Mesenteric fat pad (tissue), 1 donor: Measurements from ENCODE around the gene NSF. TPM values are rescaled to one million over a fixed set of nuclear protein-coding genes. Genes with fewer than 3 reads are reported as not detected.
"Not testable (repeated sequence)": the region's sequence is repeated elsewhere in the genome, so short reads cannot be mapped to it uniquely, and the experiment has no call there.

Source experiments
- DNase-seq: peaks from one replicate; pipeline ENCODE4 v3.0.0-alpha.2; 2020; ENCODE audit warnings: low spot score
- long read RNA-seq: library from polyadenylated mRNA; unstranded; transcript quantifications from one replicate; pipeline ENCODE4 v2.0.0, GENCODE V29; 2020
- total RNA-seq: library from RNA; stranded (reverse); fragmentation: NEBNext Ultra II Directional; extraction: Animal tissue kit (Norgen Biotek cat#: 25700); gene quantifications from one replicate; pipeline ENCODE4 v1.2.1, GENCODE V29; 2021
- donor health status: DM: yes; HTN: yes; CAD: no.

Gene NSF
- total RNA-seq: 48.8 TPM
- long read RNA-seq, transcript NSF-201 (21 exons, 3,983 nt): major isoform, 12 of 25 reads
- long read RNA-seq, partial matches to known transcripts: 5 of 25 reads
- long read RNA-seq, other reads (novel, unspliced or antisense): 8 of 25 reads

DNA sequence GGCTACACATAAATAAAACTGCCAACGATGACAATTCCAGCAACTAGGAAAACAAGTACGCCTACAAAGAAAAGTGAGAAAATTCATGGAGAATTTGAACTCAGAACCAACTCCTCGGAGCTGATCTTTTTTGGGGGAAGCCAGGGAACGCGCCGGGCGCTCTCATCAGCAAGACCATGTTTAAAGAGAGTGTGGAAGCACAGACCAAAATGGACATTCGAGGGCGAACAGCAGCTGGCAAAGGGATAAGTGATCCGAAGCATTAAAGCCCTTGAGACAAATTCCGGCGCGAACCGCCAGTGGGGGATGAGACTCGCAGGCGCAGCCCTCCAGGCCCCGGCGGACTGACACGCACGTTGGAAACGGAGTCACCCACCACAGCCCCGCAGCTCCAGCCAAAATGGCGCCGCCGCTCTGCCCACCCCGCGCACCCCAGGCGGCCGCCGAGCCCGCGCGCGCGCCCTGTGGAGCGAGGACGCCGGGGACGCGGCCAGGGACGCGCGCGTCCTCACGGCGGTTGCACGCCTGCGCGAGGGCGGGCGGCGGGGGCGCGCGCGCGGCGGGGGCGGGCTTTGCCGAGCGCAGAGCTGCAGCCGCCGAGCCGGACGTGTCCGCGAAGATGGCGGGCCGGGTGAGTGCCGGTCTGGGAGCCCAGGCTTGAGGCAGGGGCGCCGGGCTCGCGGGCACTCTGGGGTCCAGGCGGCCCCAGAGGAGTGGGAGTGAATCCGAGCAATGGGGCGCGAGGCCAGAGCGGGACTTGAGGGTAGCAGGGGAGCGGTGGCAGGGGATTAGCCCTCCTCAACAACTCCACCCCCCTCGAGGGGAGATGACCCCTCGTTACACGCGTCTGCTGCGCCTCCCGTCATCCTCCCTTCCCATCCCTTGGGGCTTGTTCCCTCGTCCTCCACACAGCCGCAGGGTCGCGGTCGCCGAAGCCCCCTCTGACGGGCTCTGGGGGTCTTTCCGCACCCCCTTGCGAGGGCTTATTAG lies at the start of gene NSF:
NSF (plus strand) TSS at position 513 of the 990 bp plus-strand sequence; CDS start at position 620, 107 bp downstream.
- DNase-seq: not testable (repeated sequence)

- DNase-seq: peak; percentile 67
These were observed 41.9 kb upstream of the NSF start for GRCh38 chr17:46548607-46549006.

- not testable (repeated sequence) for DNase-seq
These were observed 31.3 kb upstream of the NSF start for GRCh38 chr17:46559155-46559554.

GRCh38 chr17:46560048-46560447 lies 30.4 kb upstream of the NSF start:
- not testable (repeated sequence) for DNase-seq

DNA sequence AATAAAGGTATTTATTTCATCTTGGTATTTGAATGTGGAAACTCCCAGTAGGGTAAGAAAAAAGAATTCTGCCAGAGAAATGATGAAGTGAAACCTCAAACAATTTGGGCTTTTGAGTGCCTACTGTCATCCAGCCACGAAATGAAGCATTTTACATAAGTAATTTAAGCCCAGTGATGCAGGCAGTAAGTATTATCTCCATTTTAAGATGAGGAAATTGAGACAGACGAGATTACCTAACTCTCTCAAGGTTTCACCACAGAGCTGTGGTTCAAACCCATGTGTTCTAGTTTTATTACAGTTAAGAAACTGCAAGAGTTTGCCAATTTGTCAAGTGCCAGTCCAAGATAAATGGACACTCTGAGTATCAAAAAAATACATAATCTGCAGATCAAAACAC lies 24.2 kb upstream of the NSF start:
- DNase-seq: not testable (repeated sequence)

- not testable (repeated sequence) for DNase-seq
These were observed 23.5 kb upstream of the NSF start for GRCh38 chr17:46566980-46567379.

- not testable (repeated sequence) for DNase-seq
These were observed 18.7 kb upstream of the NSF start for GRCh38 chr17:46571796-46572195.

DNA sequence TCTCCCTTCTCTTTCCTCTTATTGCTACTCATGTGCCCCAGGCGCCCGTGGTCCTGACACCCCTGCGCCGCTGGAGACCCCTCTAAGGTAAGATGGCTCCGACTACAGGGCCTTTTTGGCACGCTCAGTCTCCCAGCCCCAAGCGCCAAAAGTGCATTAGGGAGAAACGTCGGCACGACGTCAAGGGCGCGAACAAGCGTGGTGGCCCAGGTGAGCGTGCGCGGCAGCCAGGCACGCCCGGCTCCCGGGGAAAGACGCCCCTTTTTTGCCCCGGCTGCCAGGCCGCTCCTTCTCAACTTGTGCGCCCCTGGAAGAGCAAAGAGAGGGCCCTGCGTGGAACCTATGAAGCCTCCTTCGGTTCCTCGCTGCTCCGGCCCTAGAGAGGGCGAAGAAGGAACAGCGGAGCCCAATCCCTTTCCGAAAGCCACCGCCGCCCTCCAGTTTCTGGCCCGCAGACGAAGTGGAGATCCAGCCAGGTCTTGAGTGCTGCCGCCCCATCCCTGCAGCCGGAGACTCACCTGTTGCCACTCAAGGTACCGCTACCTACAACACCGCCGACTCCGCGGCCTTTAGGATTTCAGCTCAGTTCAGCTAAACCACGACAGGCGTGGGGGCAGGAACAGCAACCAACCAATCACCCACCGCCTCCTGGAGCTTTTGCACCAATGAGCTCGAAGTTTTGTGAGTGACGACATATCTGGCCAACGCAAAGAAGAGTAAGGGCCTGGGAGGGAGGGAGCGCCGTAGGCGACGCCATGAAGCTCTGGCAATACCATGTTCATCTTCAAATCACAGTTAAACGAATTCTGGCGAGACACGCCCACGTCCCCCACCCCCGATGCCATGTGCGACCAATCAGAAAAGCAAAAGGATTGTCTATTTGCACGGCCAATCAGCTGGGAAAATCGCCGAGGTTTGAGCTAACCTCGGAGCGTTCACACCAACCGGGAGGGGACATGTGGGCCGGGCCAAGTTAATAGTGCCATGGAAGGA lies 11.1 kb upstream of the NSF start, which contains the start of gene ARL17A:
ARL17A (minus strand) TSS at position 609 of the 993 bp plus-strand sequence. CDS start 3,369 bp downstream, outside the sequence.
- peak; percentile 92 for DNase-seq

DNA sequence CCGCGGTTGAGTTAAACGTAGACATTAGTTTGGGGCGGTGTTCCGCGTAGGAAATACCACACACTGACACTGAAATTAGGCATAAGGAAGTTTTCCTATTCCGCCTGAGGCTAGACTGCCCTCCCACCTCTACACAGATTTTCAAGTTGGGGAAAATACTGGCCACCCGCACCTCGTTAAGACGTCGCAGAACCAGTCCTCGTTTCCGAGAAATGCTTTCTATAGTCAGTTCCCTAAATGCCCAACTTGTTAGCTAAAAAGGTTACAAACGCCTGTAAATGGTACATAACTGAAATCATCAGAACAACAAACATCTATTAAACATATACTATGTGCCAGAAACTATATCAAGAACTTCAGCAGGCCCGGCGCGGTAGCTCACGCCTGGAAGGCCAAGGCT lies 10.4 kb upstream of the NSF start:
- not testable (repeated sequence) for DNase-seq

- DNase-seq: not testable (repeated sequence)
These were observed 5.0 kb upstream of the NSF start for GRCh38 chr17:46585444-46585843.

GRCh38 chr17:46591332-46591731 lies 863 bp downstream of the NSF start:
- not testable (repeated sequence) for DNase-seq

- not testable (repeated sequence) for DNase-seq
These were observed 8.0 kb downstream of the NSF start for GRCh38 chr17:46598344-46598931.

GRCh38 chr17:46600767-46601166 lies 10.3 kb downstream of the NSF start:
- not testable (repeated sequence) for DNase-seq

DNA sequence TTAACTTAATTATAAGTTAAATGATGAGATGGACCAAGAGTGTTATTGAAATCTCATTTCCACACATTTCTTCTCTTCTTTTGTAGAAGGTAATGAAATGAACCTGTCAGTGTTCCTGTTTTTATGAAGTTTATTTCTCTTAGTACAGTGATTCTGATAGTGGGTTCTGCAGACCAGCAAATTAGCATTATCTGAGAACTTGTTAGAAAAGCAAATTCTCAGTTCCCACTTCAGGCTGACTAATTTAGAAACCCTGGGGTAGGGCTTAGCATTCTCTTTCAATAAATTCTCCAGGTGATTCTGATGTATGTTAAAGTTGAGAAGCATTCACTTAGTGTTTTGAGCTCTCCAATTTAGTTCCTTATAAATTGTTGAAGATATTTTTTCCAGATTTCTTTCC lies 12.7 kb downstream of the NSF start:
- not testable (repeated sequence) for DNase-seq

- DNase-seq: not testable (repeated sequence)
These were observed 20.8 kb downstream of the NSF start for GRCh38 chr17:46611304-46611703.

DNA sequence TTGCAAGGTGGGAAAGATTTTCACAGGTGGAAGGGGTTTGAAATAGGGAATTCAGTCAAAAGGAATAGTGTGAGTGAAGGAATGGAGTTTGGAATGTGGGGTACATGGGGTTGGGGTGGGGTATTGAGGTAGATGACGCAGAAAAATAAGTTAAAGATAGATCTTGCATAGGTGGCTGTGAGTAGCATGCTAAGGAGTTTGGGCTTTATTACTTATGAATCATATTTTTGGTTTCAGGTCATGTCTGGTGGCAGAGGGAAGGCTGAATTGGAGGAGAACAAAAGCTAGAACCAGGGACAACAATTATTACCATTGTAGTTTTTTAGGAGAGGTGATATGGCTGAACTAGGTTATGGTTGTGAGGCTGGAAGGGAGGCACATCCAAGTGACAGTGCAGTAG lies 23.4 kb downstream of the NSF start:
- not testable (repeated sequence) for DNase-seq

GRCh38 chr17:46617121-46617520 lies 26.7 kb downstream of the NSF start:
- not testable (repeated sequence) for DNase-seq

- not testable (repeated sequence) for DNase-seq
These were observed 28.5 kb downstream of the NSF start for GRCh38 chr17:46618975-46619374.

DNA sequence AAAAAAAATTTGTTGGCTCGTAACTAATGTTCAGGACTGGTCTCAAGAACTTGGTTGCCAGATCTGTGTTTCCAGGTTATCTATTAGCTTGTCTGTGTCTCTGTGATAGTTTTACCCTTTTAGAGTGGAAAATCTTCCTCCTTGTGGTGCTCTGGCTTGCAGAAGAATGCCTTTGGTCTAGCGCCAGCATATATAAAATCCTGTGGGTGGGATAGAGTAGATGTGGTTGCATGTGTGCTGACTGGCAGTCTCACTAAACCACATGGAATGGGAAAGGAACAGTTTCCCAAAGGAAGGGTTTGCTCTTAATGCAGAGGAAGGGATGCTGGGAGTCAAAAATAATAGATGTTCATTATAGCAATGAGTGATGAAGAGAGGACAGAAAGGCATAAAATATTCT lies 33.3 kb downstream of the NSF start:
- DNase-seq: not testable (repeated sequence)

DNA sequence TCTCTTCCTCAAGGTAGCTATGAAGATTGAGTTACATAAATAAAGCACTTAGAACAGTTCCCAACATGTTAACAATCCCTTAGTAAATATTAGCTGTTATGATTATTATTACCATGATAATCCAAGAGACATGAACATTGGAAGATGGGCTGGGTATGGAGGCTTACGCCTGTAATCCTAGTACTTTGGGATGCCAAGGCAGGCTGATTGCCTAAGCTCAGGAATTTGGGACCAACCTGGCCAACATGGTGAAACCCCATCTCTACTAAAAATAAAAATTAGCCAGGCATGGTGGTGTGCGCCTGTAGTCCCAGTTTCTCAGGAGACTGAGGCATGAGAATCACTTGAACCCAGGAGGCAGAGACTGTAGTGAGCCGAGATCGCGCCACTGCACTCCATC lies 34.3 kb downstream of the NSF start:
- not testable (repeated sequence) for DNase-seq
